GM19467 (cell line): ENCODE data around the gene SLC9C2.
"Not testable (repeated sequence)": the region's sequence is repeated elsewhere in the genome, so short reads cannot be mapped to it uniquely, and the experiment has no call there.

ENCODE experiments used
- ATAC-seq: cut with Tn5 transposase; IDR thresholded peaks from one replicate; pipeline ENCODE4 v1.9.1; 2021; ENCODE audit warnings: mild to moderate bottlenecking, moderate library complexity; ENCODE audit not compliant: unreplicated experiment

The SLC9C2 gene

DNA sequence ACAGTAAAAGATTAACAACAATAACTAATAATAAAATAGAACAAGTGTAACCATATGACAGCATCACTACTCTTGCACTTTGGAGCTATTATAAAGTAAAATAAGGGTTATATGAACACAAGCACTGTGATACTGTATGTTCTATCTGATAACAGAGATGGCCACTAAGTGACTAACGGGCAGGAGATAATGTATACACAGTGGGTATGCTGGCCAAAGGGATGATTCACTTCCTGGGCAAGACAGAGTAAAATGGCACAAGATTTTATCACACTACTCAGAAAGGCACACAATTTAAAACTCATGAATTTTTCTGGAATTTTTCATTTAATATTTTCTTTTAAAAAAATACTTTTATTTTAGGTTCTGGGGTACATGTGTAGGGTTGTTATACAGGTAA is 12.3 kb downstream of the SLC9C2 start:
- ATAC-seq, result no peak

DNA sequence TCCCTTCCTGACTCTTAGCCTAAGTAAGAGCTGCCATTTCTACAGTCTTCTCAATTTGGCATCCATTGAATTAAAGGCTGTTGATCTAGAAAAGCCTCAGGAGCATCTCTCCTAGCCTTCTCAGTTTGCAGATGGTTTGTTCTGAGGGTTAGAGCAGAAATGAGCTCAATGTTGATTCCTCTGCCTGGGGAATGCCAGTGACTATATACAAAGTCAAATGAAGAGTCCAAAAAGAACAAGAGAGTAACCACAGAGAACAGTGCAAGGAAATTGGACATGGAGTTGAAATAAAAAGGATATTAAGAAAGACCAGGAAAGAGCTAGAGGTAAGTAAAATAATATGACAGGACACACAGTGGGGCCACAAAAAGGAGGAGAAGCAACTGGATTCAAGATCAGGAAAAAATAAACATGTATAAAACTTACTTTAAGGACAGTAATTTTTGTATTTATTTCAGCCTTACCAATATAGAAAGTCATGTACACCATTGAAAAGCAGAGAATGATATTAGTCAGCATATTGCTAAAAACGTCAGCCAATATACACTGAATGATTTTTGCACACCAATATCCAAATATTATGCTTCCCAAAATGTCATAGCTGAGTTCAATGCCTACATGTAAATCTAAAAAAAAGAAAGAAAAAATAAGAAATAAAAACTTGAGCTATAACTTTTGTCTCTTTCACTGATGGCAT is 21.3 kb downstream of the SLC9C2 start:
- ATAC-seq, result no peak

DNA sequence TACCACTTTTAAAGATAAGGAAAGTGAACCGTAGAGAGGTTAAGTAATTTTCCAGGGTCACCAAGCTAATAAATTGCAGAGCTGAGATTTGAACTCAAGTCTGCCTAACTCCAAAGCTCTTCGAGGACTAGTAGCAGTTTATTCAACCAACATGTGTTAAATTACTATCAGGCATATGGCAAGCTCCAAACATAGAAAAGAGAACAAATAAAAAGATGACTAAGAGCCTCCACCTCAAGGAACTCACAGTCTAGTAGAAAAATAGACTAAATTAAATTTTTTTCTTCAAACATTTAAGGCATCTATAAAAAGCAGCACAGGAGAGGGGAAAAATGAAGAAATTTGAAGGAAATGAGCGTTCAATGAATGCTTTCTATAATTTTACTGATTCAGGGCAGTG is 22.2 kb downstream of the SLC9C2 start:
- no peak for ATAC-seq

DNA sequence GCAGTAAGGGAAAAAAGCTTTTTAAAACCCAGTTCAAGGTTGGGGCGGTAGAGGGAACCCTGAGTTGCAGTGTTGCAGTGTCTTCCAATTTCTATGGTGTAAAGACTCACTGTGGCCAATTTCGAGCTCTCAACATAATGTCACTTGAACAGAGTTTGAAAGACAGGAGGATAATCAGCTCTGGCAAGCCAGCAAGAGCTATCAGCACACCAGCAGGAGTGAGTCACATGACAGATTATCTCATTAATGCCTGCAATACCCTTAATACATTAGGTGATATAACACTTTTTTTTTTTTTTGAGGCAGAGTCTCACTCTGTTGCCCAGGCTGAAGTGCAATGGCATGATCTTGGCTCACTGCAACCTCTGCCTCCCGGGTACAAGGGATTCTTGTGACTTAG is 22.8 kb downstream of the SLC9C2 start:
- no peak for ATAC-seq

DNA sequence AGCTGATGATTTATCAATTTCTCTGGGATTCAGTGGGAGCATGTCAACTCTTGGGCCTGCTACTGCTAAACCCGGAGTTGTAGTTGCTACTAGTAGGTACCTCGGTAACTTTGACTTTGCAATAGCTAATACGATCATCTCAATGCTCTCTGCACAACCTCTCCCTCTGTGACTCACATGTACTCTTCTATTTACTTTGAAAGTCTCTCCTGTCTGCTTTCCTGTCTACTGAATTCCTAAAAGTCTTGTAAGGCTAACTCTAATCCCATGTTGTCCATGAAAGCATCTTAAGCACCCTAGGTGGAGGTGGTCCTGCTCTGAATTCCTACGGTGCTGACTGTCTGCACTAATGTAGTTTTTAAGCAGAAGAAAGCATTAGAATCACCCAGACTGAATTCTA is 29.3 kb downstream of the SLC9C2 start:
- no peak for ATAC-seq

DNA sequence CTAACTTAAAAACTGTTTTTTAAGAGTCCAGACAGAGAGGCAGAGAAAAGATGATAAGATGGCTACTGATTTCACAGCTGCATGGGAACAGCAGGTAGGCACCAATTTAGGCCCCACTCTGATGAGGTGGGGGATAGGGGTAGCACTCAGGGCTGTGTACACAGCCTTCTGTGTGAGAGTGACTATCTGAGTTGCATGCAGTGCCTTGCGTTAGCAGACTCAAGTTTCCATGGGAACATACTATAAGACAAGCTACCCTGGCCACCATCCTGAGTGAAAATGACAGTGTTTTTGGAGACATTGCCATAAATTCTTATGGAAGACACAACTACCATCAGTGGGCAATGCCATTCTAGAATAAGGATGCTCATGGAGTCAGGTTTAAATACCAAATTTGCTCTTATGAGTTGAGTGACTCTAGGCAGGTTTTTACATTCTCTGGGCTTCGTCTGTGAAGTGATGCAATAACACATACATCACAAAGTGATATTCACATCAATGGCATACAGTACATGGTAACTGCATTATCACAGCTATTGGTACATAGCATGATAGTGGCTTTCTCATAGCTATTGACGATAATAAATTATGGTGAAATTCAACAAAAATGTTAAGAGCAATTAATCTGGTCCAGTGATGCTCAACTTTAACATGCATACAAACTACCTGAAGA is 30.5 kb downstream of the SLC9C2 start:
- no peak for ATAC-seq

DNA sequence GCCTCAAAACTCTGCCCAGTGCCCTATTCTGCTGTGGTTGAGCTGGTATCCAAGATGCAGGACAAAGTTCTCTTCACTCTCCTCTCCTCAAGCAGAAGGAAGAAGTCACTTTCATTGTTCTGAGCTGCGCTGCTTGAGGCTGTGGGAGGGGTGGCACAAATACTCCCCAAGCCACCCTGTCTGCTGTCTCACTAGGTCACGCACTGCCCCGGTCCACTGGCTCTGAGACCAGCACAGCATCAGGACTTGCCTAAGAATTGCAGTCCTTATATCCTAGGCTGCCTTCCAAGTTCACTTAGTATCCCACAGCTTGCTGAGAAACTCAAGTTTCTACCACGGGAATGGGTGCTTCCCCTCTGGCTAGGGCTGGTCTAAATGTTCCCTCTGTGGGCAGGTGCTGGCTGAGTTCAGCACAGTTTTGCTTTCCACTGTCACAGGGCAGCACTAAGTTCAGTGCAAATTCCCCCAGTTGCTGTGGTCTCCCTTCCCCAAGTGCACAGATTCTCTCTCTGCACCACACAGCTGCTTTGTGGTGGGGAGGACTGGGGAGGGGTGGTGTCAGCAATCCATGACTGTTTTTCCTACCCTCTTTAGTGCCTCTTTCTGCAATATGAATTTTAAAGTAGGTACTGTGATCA is 32.4 kb downstream of the SLC9C2 start:
- ATAC-seq, result no peak

DNA sequence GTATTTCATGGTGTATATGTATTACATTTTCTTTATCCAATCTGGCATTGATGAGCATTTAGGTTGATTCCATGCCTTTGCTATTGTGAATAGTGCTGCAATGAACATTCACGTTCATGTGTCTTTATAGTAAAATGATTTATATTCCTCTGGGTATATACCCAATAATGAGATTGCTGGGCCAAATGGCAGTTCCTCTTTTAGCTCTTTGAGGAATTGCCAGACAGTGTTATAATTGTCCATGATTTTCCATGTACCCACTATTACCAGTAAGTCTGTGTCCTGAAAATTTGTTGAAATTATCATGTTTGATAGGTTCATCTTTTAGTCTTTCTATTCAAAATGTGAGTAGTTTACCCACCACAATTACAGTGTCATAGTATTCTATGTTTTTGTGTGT is 34.4 kb downstream of the SLC9C2 start:
- no peak for ATAC-seq

DNA sequence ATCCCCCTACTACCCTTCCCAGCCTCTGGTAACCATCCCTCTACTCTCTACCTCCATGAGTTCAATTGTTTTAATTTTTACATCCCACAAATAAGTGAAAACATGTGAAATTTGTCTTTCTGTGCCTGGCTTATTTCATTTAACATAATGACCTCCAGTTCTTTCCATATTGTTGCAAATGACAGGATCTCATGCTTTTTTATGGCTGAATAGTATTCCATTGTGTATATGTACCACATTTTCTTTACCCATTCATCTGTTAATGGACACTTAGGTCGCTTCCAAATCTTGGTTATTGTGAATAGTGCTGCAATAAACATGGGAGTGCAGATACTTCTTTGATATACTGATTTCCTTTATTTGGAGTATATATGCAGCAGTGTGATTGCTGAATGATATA is 39.0 kb downstream of the SLC9C2 start:
- ATAC-seq, result not testable (repeated sequence)

DNA sequence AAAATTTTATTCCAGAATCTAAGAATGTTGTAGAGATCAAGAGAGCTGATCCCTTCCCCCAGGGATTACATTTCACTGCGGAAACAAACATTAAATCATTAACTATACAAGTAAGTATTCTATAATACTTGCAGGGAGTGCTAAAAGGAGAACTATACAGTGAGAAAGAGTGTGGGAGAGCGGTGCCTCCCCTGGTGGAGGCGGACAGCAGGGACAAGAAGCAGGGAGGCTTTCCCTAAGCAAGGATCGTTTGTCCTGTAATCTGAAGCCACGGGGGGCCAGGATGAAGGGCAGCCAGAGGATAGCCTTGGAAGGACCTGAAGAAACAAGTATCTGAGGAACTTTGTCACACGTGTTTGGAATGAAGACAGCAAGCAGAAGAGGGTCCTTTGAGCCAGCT is 40.1 kb downstream of the SLC9C2 start:
- ATAC-seq, result no peak

DNA sequence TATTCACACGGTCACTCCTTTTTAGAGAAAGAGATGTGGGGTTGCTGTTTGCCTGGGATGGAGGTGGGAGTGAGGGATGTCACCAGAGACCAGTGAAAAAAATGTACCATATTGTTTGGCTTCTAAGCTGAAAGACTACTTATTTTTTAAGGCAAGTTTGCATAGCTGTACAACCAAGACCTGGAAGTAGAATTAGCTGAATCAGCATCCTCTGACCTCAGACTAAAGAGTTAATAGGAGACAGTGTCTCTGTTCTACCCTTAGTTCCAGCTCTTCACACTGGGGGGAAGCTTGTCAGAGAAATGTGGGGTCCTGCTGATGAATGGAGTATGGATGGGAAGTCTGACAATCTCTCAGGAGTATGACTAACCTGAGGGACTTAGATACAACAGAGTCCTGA is 41.6 kb downstream of the SLC9C2 start:
- ATAC-seq, result no peak

DNA sequence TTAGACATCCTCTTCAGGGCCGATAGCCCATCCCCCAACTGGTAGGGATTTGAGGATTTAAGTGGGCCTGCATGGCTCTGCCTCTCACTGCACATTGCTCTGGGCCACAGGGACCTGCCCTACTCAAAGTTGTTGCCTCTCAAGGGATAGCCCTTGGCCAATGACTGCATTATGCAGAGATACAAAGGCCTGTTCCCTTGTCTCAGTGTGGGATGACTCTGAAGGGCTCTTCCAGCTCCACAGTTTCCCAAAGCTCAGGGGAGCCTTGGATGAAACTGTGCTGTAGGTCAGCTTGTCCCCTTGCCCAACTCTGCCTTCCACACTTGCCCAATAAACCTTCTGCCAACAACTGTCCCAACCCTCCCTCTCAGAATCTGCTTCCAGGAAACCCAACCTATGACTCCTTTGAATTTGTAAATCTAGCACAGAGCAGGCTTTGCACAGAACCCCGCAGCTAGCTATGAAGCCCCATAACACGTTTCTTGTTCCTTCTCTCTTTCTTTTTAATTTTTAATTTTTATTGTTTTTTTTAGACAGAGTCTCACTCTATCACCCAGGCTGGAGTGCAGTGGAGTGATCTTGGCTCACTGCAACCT is 42.5 kb downstream of the SLC9C2 start:
- ATAC-seq, result no peak

DNA sequence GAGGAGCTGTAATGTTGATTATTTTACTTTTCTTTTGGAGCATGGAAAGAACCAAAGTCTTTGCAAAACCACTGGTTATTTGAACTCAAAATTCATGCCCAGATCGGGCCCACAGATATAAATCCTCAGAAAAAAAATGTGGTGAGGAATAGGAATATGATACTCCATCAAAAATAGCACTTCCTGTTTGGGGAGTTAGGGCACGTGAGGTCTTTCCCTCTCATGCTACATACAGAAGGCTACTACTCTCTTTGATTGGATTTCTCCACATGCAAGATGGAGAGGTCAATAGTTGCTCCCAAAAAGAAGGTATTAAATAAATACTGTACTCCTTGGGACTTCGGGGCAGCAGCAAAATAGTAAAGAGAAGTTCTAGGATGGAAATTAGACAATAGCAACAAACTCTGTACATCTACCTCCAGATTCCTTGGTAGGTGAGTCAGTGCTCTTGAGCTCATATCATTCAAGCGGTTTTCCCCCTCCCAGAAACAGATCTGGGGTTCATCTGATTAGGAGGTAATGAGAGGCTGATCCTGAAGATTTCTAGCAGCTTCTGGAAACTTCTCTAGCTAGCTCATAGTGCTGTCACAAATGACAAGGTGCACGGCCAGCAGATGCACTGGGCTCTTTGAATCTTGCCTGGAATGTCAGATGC is 47.1 kb downstream of the SLC9C2 start:
- ATAC-seq, result no peak

DNA sequence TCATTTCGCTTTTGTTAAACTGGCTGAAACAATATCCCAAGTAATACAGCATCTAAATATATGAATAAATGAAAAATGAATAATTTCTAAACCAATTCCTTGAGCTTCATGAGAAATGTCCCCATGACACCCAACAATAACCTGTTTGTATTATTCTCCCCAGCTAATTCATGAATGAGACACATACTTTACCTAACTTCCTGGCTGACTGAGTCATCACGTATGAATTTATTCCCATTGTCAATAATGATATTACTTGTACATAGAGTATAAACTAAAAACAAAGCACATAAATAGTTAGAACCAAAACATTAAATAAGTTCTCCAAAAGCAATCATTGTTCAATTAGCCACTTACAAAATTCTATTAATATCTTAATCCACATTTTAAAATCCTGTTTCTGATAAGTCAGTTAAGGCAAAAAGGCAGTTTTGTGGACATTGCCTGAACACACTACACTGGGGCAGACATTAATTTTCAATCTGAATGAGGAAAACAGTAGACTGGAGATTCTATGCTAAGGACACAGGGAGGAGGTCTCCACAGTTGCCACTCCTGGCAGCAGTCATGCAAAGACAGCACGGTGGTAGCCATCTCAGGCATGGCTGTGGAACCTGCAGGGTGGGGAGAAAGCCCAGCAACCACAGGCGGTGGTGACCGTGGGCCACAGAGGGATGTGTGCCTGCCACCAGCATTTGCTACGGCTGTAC is 48.2 kb downstream of the SLC9C2 start:
- no peak for ATAC-seq

DNA sequence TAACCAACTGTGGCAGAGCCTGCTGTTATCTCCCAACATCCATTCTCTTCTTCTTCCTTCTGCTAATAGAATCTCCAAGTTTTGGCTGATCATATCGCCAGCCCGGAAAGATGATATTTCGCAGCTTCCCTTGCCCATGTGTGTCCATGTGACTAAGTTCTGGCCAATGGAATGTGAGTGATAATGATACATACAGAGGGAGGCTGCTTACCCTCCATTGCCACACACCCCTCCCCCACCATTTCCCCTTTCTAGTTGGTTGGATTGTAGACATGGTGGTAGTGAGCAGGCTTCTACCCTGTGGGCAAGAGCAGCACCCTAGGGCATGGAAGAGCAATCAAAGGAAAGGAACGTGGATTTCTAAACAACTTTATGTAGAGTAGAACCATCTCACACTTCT is 48.8 kb downstream of the SLC9C2 start:
- ATAC-seq, result no peak

DNA sequence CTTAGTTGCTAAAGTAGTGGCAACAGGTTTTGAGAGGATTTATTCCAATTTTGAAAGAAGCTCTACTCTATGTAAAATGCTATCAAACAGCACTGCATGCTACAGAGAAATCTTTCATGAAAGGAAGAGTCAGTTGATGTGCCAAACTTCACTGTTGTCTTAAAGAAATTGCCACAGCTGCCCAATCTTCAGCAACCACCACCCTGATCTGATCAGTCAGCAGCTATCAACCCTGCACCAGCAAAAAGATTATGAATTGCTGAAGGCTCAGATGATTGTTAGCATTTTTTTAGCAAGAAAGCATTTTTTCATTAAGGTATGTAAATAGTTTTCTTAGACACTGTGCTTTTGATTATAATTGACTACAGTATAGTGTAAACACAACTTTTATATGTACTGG is 49.6 kb downstream of the SLC9C2 start:
- no peak for ATAC-seq

DNA sequence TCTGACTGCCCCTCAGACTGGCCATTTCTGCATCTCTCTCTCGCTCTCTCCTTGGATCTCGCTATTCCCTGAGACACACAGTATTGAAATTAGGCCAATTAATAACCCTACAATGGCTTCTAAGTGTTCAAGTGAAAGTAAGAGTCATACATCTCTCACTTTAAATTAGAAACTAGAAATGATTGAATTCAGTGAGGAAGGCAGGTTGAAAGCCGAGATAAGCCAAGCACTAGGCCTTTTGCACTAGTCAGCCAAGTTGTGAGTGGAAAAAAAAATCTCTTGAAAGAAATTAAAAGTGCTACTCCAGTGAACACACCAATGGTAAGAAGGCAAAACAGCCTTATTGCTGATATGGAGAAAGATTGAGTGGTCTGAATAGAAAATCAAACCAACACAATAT is 51.2 kb downstream of the SLC9C2 start:
- ATAC-seq, result no peak

DNA sequence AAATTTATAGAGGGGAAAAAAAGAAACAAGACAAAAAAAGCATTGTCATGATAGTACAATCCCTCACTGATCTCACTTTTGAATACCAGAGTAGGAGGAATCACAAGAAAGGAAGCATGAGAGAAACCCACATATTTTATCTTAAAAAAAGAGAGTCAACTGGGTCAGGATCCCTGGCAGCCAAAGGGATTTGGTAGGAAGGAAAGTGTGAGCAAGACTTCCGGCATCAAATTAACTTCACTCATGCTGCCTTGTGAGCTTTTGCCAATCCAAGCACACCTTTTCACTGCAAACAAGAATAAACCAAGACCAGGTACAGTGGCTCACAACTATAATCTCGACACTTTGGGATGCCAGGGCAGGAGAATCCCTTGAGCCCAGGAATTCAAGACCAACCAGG is 53.1 kb downstream of the SLC9C2 start:
- no peak for ATAC-seq

DNA sequence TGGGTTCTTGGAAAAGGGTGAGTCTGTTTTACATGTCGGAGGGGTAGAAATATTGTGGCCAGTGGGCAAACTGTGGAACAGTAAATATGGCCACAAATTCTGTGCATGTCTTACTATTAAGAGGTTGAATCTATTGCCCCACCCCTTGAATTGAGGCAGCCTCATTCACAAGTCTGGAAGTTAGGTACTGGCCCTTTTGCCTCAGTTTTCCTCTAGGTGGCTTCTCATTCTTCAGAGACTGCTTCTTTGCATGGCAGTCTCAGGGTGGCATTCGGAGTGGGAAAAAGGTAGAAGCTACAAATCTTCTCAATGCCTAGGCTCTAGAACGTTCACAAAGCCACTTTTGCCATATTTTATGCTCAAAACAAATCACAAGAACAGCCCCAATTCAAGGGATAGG is 57.2 kb downstream of the SLC9C2 start:
- no peak for ATAC-seq

DNA sequence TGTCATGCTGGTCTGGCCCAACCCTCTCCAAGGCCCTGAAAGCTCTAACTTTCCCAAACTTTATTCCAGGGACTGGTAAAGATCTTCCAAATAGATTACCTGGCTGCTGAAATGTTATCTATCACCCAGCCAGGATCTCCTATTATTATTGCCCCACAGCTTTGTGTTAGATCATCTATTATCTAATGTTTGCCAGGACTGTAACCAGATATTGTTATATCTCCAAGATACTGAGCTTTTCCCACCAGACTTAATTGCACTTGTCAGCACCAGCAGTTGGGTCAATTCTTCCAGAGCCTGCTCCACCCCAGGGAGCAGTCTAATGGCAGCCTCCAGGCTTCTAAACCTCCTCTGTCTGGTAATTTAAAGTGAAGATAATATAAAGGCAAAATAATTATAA is 66.6 kb downstream of the SLC9C2 start:
- no peak for ATAC-seq

DNA sequence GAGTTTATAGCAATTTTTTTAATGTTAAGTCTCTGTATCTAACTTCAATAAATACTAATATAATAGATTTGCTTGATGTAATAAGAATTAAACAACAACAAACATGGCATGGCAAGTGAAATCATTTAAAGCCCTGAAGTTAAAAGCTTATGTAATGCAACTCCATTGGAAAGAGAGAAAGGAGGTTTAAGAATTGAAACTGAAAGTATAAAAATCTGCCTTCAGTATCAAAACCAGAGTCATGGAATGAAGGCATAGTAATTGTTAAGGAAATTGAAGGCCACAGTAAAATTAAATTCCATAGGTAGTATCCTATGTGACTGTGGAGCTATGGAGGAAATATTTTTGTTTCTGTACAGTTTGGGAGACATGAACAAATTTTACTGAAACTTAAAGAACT is 70.6 kb downstream of the SLC9C2 start:
- no peak for ATAC-seq
